B cell (primary cell): Measurements from ENCODE around the gene DNASE1L2. TPM values are rescaled to one million over a fixed set of nuclear protein-coding genes. Genes with fewer than 3 reads are reported as not detected.
A peak's percentile ranks its signal among the peaks of the same experiment; 100 is the strongest.

ENCODE experiments used
- ATAC-seq: fragments of 200-7000 bp; cut with Tn5 transposase; one replicate; pipeline ENCODE4 v1.10.0; 2021; ENCODE audit warnings: low read depth, mild to moderate bottlenecking, moderate number of reproducible peaks, moderate library complexity
- CTCF ChIA-PET: fragments of 350-600 bp; sonication (Branson Sonifier 250); formaldehyde crosslinking; loops from one replicate; lab custom pipeline; 2021; ENCODE audit warnings: antibody characterized with exemption, inconsistent platforms; lab: Charles Lee
- POLR2A ChIA-PET: fragments of 350-600 bp; sonication (Branson Sonifier 250); formaldehyde crosslinking; loops from one replicate; lab custom pipeline; 2021; ENCODE audit warnings: antibody characterized with exemption; lab: Charles Lee
- DNase-seq: peaks from one replicate; pipeline ENCODE4 v3.0.0; 2013
- H2AFZ ChIP-seq: 2 replicates; pipeline ENCODE4 v1.6.1; 2012; ENCODE audit warnings: mild to moderate bottlenecking, low read depth, low read length; ENCODE audit not compliant: insufficient read depth, poor library complexity, severe bottlenecking
- H3K27ac ChIP-seq, 2 donors: 1 replicate in 1 of 2; 2 replicates in 1 of 2; pipeline ENCODE4 v1.5.1; 2012 to 2013; ENCODE audit warnings: low read length in 2 of 2, mild to moderate bottlenecking in 2 of 2, moderate library complexity in 1 of 2
- H3K27me3 ChIP-seq, 4 experiments: fragments of 200-600 bp in 1 of 4; sonication (generic) in 1 of 4; replicated peaks in 1 of 4; 1 replicate in 2 of 4; 2 replicates in 2 of 4; pipeline versions ENCODE4 v1.6.1 to v1.7.0; 2013 to 2016; ENCODE audit warnings: low read length in 3 of 4, mild to moderate bottlenecking in 2 of 4, mixed read lengths in 1 of 4, moderate library complexity in 1 of 4; ENCODE audit not compliant: insufficient read depth in 4 of 4, control insufficient read depth in 3 of 4; ENCODE audit errors: control extremely low read depth in 1 of 4
- H3K36me3 ChIP-seq, 2 experiments: replicated peaks in 1 of 2; 1 replicate in 1 of 2; 2 replicates in 1 of 2; pipeline versions ENCODE4 v1.6.1 to v1.7.1; 2013; ENCODE audit warnings: low read length in 1 of 2; ENCODE audit not compliant: insufficient read depth in 2 of 2, control insufficient read depth in 1 of 2; ENCODE audit errors: control extremely low read depth in 1 of 2, extremely low read depth in 1 of 2
- H3K4me1 ChIP-seq, 2 donors: fragments of 200-600 bp in 1 of 2; sonication (generic) in 1 of 2; 1 replicate in 1 of 2; 2 replicates in 1 of 2; pipeline versions ENCODE4 v1.5.1 to v1.6.1; 2013 to 2017; ENCODE audit warnings: low read length in 2 of 2; ENCODE audit not compliant: control insufficient read depth in 2 of 2, insufficient read depth in 2 of 2
- H3K4me2 ChIP-seq: replicated peaks from 2 replicates; pipeline ENCODE3; 2012; ENCODE audit warnings: mild to moderate bottlenecking, low read depth, low read length; ENCODE audit not compliant: poor library complexity, severe bottlenecking
- H3K4me3 ChIP-seq, 5 experiments: fragments of 200-600 bp in 1 of 5; sonication (generic) in 1 of 5; 1 replicate in 3 of 5; 2 replicates in 2 of 5; pipeline versions ENCODE4 v1.5.1 to v1.7.0; 2011 to 2016; ENCODE audit warnings: low read length in 4 of 5, mild to moderate bottlenecking in 4 of 5, low read depth in 2 of 5, control low read depth in 1 of 5, moderate library complexity in 1 of 5; ENCODE audit not compliant: insufficient read depth in 1 of 5; ENCODE audit errors: control extremely low read depth in 1 of 5, extremely low read depth in 1 of 5
- H3K79me2 ChIP-seq: fragments of 200-600 bp; sonication (generic); one replicate; pipeline ENCODE4 v1.6.0; 2016; ENCODE audit warnings: low read length; ENCODE audit not compliant: control insufficient read depth, insufficient read depth
- H3K9ac ChIP-seq: fragments of 200-600 bp; sonication (generic); 2 replicates; pipeline ENCODE4 v1.6.1; 2017; ENCODE audit warnings: mild to moderate bottlenecking, low read length, moderate library complexity
- H3K9me3 ChIP-seq, 3 donors: one replicate each; pipeline versions ENCODE4 v1.6.1 to v1.7.1; 2013; ENCODE audit warnings: low read length in 2 of 3; ENCODE audit not compliant: control insufficient read depth in 2 of 3, insufficient read depth in 1 of 3; ENCODE audit errors: control extremely low read depth in 1 of 3
- H4K20me1 ChIP-seq: 2 replicates; pipeline ENCODE4 v1.6.0; 2012; ENCODE audit warnings: mild to moderate bottlenecking, low read length; ENCODE audit not compliant: insufficient read depth, control insufficient read depth, poor library complexity, severe bottlenecking
- H3K27ac Mint-ChIP-seq: one replicate; pipeline ENCODE4 v1.8.0; 2021; ENCODE audit warnings: mixed read lengths
- H3K27me3 Mint-ChIP-seq: one replicate; pipeline ENCODE4 v1.8.0; 2021; ENCODE audit warnings: mixed read lengths
- H3K4me1 Mint-ChIP-seq: one replicate; pipeline ENCODE4 v1.8.0; 2021; ENCODE audit warnings: mixed read lengths
- H3K4me3 Mint-ChIP-seq: one replicate; pipeline ENCODE4 v1.8.0; 2021; ENCODE audit warnings: mixed read lengths
- H3K9me3 Mint-ChIP-seq: one replicate; pipeline ENCODE4 v1.8.0; 2022; ENCODE audit warnings: mixed read lengths; ENCODE audit not compliant: insufficient read depth
- EZH2 ChIP-seq: IDR thresholded peaks from 2 replicates; pipeline ENCODE4 v1.6.1; 2012; ENCODE audit warnings: borderline replicate concordance, low read depth, mild to moderate bottlenecking, moderate library complexity, low read length; ENCODE audit not compliant: insufficient read depth, poor library complexity, severe bottlenecking
- WGBS: methylation state at CpG from one replicate; pipeline ENCODE4 v1.1.5; 2013; ENCODE audit warnings: missing lambda C conversion rate; ENCODE audit not compliant: insufficient coverage; 5-methylcytosine and 5-hydroxymethylcytosine counted together
- intact Hi-C: fragments of 100-400 bp; cut with micrococcal nuclease; formaldehyde crosslinking; loops from one replicate; pipeline ENCODE4 v1.10.0; 2022
- polyA plus RNA-seq: library from polyadenylated mRNA; depleted of rRNA; stranded (reverse); fragments of >200 nt; gene quantifications from 2 replicates; pipeline ENCODE4 v1.2.3, GENCODE V29; 2012
- total RNA-seq, 2 donors: library from RNA; stranded (reverse); fragments of 120-200 nt in 1 of 2; gene quantifications; 1 replicate in 1 of 2; 2 replicates in 1 of 2; pipeline versions ENCODE4 v1.2.3 to v1.2.4, GENCODE V29; 2013 to 2022
- TF ChIP-seq, protein P1 (sequence below): fragments of 200-600 bp; IDR thresholded peaks from one replicate; pipeline ENCODE4 v1.8.0; 2022; ENCODE audit warnings: antibody characterized with exemption, mild to moderate bottlenecking

The DNASE1L2 gene
- total and polyA plus RNA-seq, 2 donors (not counting 1 experiment from before 2014, with no cell fraction given), result 1.1 to 1.6 TPM

DNA sequence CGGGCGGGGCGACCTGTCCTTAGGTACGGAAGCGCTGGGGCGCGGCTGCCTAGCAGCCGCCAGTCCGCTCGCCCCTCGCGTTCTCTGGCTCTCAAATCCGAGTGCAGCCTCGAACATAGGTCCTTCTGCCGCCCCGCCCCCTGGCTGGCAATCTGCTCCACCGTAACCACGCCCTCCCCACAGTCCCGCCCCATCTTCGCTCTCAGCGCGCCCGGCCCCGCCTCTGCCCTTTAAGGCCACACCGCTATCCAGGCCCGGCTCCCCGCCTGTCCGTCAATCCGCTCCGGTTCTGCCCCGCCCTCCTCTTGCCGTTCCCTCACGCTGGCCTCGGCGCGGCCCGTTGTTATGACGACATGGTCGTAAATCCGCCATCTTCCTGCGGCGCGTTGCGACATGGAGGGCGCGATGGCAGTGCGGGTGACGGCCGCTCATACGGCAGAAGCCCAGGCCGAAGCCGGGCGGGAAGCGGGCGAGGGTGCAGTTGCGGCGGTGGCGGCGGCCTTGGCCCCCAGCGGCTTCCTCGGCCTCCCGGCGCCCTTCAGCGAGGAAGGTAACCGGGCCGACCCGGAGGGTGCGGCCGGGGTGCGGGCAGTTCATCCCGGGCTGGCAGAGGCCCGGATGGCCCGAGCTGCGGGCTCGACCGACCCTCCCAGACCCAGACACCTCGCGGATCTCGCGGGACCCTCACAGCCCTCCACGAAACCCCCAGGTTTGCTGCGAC is 12.9 kb upstream of the DNASE1L2 start, which contains the start of gene E4F1:
TSS of gene E4F1 (plus strand) at position 371 of the 721 bp plus-strand sequence. CDS start at position 394, 23 bp downstream.
- Mint-ChIP-seq H3K9me3 (no peaks in the 10 kb centered on the region), H3K4me1 (peaks cover 25% of the 10 kb centered on the region), H3K27me3 (no peaks in the 10 kb centered on the region), H3K27ac (peak within 1 kb of the TSS; percentile 86), H3K4me3 (peak within 1 kb of the TSS; percentile 86)
- peak within 1 kb of the TSS; percentile 47 to 85 for H3K27ac ChIP-seq
- ChIA-PET CTCF (interaction anchor here (1.0 kb wide), 2 partner anchors 28 to 68 kb away, joined by 3 read pairs; partner anchors contain the start of gene TRAF7), POLR2A (interaction anchor here (1.5 kb wide), 1 partner anchor 28 kb away, joined by 4 read pairs; the partner anchor contains the start of gene ECI1)
- under 1% methylated on average over 82 of the region's 82 CpGs for WGBS
- ATAC-seq, result peak; percentile 99
- peak within 1 kb of the TSS; percentile 85 for H3K9ac ChIP-seq
- H3K4me3 ChIP-seq, result peak within 1 kb of the TSS; percentile 51 to 92 (median 82)
- H2AFZ ChIP-seq, result peak within 1 kb of the TSS; percentile 97
- DNase-seq, result peak; percentile 100
- H3K9me3 ChIP-seq, result peaks cover 0 to 2% (median 0%) of the 10 kb centered on the region in 3 donors
- H3K4me1 ChIP-seq, result peaks cover 6 to 16% of the 10 kb centered on the region in 2 donors
- H4K20me1 ChIP-seq, result peaks cover 13% of the 10 kb centered on the region
- no peak for TF ChIP-seq EZH2
- TF ChIP-seq, protein P1, sequence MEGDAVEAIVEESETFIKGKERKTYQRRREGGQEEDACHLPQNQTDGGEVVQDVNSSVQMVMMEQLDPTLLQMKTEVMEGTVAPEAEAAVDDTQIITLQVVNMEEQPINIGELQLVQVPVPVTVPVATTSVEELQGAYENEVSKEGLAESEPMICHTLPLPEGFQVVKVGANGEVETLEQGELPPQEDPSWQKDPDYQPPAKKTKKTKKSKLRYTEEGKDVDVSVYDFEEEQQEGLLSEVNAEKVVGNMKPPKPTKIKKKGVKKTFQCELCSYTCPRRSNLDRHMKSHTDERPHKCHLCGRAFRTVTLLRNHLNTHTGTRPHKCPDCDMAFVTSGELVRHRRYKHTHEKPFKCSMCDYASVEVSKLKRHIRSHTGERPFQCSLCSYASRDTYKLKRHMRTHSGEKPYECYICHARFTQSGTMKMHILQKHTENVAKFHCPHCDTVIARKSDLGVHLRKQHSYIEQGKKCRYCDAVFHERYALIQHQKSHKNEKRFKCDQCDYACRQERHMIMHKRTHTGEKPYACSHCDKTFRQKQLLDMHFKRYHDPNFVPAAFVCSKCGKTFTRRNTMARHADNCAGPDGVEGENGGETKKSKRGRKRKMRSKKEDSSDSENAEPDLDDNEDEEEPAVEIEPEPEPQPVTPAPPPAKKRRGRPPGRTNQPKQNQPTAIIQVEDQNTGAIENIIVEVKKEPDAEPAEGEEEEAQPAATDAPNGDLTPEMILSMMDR, result no peak
- peak within 1 kb of the TSS; percentile 95 for H3K4me2 ChIP-seq
- H3K79me2 ChIP-seq, result peaks cover 42% of the 10 kb centered on the region
- no peaks in the 10 kb centered on the region for H3K27me3 ChIP-seq
- H3K36me3 ChIP-seq, result peaks cover 0 to 4% of the 10 kb centered on the region in 2 experiments
- intact Hi-C loops, result loop anchor here (1.0 to 2.0 kb wide), 6 partner anchors 8 to 200 kb away; partner anchors contain the start of genes ECI1, MLST8, RNPS1 and TRAF7
